Measurements from ENCODE around the gene SCN2B.

The SCN2B gene

GRCh38 chr11:118172356-118172755, 4.1 kb downstream of the SCN2B start:
- no peak for DNase-seq

DNA sequence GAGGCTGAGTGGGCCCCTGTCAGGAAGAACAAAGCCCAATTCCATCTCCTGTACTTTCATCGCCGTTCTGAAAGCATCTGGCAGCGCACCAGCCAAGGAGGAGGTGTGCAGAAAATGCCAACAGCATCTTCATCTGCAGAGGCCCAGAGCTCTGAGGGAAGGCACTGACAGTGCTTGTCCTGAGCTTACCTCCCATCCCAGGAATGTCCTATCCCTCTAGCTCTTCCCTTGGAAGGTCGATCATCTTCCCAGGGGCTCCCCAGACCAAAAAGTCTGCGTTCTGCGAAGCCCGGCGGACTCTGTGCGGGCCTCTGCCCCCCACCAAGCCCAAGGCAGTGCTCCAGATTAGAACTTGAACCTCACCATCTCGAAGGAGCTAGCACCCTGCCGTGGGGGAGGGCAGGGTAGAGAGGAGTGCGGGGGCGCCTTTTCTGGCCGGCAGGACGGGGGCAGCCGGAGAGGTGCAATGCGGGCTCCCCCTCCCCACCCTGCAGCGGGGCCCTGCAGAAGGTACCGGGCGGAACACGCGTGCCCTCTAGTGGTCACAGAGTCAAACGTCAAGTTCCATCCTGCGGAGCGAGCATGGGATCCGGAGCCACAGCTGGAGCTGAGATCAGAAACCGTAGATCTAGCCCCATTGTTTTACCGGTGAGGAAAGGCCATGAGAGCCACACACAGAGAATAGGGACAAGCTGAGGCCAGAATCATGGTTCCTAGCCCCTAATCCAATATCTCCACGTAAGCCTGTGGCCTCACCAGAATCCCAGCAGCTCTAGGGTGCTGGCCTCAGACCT, 5.0 kb downstream of the SCN2B start:
- DNase-seq = no peak

DNA sequence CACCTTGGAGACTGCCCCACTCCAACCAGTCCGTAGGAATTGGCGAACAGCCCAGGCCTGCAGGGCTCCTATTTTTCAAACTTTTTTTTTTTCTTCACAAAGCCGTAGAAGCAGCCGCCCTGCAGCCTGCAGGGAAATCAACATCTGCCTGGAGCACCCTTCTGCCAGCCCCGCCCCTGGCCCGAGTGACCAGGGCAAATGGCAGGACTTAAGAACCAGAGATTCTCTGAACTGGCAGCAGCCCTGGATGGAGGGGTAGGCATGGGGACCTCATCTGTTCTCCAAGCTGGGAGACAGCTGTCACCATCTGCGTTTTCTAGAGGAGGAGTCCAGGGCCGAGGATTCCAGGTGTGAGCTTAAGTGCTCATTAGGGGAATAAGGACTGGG, 5.6 kb downstream of the SCN2B start:
- no peak for DNase-seq

- DNase-seq = no peak
These were observed 6.2 kb downstream of the SCN2B start for GRCh38 chr11:118170231-118170630.

- DNase-seq = no peak
These were observed 6.9 kb downstream of the SCN2B start for GRCh38 chr11:118169300-118170140.

DNA sequence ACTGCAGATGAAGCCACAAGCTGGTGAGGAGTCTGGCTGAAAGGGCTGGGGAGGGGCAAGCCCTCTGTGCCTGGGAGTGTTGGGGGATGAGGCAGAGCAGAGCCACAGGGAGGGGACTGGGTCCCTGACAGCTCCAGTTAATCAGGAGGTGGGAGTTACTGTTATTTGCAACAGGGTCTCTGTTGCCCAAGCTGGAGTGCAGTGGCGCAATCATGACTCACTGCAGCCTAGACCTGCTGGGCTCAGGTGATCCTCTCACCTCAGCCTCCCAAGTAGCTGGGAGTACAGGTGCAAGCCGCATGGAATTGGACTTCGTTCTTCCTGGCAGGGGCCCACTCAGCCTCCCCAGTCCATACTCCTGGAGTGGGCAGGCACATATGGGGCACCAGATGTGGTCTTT, 7.7 kb downstream of the SCN2B start:
- DNase-seq = no peak

DNA sequence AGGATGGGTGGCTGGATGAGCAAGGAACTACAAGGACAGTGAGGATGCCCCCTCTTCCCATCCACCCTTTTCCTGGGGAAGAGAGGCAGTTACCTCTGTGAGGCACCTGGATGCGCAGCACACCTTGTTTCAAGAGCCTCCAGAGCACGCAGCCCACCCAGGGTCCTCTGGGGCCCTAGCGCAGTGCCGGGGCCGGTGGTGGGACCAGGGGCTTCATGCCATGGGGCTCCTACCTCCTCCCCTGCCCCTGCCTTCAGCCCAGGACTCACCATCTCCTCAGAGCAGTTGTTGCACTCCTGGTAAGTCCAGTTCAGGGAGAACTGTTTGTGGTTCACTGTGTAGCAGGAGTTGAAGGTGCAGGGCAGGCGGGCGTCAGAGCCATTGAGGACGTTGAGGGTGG, 8.1 kb downstream of the SCN2B start:
- no peak for DNase-seq

- no peak for DNase-seq
These were observed 8.5 kb downstream of the SCN2B start for GRCh38 chr11:118167906-118168305.

DNA sequence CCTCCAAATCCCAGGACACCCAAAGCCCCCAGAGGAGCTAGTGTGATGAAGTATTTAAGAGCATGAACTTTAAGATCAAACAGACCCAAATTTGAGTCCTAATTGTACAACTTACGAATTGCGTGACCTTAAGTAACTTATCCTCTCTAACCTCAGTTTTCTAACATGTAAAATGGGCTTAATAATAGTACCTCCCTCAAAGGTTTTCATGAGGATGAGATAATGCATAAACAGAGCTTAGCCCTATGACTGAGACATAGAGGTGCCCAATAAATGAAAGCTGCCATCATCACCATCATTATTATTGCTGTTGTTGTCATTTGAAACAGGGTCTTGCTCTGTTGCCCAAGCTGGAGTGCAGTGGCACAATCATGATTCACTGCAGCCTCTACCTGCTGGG, 9.2 kb downstream of the SCN2B start:
- DNase-seq = no peak

DNA sequence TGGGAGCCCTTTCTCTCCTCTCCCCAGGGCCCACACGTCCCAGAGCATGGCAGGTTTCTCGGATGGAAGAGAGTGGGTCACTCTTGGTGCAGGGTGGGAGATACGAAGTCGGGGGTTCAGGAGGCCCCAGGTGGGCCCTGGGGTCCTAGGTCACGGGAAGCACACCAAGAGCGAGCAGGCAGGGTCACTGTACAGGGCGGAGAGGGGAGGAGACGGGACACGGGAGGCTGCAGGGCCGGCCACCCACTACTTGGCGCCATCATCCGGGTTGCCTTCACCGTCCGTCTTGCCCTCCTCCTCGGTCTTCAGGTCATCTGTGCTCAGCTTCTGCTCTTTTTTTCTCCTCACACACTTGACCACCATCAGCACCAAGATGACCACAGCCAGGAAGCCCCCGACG, 9.8 kb downstream of the SCN2B start:
- no peak for DNase-seq

DNA sequence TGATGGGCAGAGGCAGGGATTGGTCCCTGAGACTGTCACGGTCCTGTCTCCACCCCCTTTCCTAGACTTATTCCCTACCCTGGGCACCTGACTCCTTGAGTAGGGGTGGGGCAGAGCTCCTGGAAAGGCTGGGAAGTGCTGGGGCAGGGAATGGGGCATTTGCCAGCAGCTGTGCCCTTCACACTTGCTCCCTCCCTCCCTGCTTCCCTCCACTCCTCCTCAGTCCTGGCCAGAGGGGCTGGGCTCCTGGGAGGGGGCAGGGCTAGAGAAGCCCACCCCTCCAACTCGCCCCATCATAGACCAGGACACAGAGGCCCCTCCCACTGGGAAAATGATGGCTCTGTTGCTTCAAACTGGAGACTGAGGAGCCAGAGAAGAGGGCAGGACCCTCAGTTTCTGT, 11.6 kb downstream of the SCN2B start:
- no peak for DNase-seq

- no peak for DNase-seq
These were observed 12.9 kb downstream of the SCN2B start for GRCh38 chr11:118163494-118163893.

DNA sequence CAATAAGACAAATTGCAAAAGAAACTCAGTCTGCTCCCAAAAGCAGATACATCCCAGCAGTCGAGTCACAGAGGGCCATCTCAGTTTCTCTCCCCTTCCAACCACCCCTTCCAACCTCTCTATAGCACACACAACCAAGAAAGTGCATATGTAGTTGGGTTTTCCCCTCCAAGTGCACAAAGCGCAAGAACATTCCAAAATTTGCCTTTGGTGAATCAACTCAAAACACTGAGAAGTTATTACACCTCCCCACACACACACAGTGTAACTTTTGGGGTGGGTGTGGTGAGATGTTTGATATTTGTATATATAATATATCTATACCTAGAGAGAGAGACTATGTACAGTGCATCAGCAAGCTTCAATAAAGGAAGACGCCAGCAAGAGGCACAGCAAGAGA, 13.6 kb downstream of the SCN2B start:
- DNase-seq = no peak

DNA sequence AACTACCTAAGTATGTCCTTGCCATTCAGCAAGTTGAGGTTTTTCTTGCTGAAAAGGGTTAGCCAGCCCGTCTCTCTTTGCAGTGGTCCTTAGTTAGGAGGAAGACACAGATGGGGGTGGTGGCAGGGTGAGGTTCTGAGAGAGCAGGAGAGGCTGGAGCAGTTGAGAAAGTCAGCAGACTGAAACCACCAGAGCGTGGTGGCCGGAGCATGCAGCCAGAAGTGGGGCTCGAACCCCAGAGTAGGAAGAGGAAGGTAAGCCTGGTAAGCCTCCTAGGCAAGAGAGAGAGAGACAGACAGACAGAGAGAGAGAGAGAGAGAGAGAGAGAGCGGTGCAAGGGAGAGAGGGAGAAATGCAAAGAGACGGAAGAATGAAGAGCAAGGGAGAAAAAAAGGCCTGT, 14.7 kb downstream of the SCN2B start:
- DNase-seq = no peak

DNA sequence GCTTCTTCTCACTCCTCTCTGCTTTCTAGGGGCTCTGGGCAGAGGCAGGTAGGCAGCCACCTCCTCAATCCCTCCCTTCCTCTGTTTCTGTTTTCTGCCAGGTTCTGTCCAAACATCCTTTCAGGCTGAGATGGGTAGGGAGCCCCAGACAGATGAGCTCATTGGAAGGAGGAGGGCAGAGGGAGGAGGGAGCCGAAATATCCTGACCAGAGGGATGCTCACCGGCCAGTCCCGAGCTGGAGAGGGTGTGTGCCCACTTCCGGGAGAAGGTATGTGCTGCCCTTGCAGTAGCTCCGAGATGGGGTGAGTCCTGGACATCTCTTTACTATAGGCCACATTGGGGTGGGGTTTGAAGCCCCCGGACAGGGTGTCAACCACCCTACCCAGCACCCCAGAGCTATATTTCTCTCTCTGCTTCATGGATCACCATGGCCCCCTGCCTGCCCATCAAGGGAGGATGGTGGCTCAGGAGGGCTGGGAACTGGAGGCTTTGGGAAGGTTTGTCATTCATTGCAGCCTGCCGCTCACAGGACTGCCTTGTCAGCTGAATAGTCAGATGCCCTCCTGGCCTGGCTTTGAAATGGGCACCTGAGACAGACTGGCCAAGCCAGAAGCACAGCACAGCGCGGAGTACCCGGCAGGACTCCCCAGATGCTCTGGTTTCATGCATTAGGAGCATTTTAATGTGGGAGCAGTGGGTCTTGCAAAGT, 19.1 kb downstream of the SCN2B start:
- no peak for DNase-seq

DNA sequence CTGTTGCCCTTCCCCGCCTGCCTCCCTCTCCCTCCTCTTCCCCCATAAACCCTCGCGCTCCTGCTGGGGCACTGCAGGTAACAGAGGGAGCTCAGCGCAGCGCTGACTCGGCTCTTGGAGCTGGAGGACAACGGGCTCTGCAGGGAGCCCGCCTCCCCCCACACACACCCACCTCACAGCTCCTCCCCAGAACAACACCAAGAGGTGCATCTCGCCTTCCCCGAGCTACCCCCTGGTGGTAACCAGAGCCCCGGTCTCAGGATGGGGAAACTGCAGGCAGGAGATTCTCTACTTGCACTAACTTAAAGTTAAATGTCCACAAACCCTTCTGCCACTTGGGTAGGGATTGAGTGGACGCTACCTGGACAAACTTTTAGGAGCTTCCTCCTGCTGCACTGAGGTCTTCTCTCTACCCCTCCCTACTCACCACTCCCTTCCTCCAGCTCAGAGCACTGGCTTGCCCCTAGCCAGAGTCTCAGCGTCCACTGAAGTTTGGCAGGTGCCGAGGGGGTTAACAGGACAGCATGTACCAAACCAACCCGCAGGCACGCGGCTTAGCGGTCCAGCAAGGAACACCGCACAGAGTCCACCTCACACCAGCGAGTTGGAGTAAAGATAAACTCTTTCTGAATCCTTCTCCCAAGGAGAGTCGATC, 19.8 kb downstream of the SCN2B start:
- no peak for DNase-seq

DNA sequence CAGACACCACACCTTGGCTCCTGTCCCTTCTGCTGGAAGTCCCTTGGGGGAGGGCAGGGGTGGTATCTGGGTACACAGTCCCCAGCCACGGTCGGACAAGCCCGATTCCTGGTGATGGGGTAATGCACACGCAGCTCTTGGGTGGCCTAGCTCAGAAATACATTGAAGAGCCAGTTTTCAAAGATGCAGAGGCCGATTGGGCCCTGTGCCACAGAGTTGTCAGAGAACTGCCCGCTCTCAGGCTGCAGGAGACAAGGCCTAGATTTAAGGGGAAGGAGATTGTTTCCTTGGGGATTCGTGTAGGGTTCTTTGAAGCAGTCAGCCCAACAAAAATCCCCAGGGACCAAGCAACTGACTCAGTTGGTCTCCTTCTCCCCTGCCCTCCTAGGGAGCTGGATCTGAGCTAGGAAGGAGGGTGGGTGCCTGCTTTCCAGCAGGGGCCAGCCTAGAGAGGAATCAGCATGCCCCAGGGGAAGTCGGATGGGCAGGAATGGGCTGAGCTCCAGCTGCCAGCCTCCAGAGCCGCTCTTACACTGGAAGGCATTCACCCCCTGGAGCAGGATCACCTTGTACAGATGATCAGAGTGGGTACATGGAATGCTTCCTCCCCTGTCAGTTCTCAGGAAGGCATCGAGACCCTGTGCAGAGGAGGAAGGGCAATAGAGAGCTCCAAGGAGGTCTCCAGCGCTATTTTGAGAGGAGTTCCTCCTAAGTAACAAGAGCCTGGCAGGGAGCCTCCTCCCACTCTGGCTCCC, 20.5 kb downstream of the SCN2B start:
- no peak for DNase-seq

- no peak for DNase-seq
These were observed 21.8 kb downstream of the SCN2B start for GRCh38 chr11:118154641-118155040.

DNA sequence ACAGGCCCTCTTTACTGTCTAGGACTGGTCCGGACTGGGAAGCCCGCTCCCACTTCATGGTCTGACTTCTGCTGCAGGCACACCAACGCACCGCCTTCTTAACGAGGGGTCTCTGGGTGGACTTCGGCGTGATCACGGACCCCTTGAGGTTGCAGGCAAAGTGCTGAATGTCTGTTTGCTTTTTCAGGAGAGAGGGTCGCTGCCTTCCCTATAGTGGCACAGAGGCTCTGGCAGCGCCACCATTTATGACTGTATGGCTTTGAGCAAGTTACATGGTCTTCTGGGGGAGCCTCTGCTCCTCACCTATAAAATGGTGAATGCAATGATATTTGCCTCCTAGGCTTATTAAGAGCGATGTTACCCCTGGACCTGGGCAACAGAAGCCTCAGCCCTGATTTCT, 22.5 kb downstream of the SCN2B start:
- DNase-seq = no peak

- no peak for DNase-seq
These were observed 22.9 kb downstream of the SCN2B start for GRCh38 chr11:118153516-118153915.

DNA sequence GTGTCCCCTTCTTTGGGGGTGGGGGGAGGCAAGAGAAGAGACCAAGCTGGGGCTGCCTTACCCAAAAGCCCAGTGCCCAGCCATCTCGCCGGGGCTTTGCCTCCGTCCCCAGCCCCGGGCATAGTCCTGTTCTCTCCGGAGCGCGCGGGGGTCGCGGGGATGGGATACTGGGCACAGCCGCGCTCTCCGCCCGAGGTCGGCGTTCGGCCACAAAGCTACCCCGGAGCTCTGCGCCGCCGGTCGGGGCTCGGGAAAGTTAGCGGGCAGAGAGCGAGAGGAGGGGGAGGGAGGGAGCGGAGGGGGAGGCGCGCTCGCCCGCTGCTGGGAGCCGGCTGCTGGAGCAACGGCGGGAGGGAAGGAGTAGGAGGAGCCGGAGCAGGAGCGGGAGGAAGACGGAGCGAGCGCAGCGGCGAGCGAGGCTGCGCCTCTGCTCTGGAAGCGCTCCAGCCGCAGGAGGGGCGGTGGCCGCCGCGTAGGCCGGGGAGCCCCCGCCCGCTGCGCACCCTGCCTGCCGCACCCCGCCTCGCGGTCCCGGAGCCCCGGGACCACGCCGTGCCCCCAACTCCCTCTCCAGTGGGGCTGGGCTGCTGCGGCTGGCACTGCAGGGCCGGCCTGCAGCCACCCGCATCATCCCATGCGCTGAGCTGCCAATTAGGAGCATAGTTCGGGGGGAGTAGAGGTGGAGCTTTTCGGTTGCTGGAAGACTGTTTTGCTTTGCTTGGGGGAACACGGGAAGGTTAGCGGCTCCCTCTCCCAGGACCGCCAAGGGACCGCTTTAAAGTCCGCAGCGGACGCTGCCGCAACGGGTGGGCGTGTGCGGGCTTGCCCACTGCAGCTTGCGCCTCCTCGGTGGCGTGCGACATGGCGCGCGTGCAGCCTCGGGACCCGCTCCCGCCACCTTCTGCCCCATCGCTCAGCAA, 23.6 kb downstream of the SCN2B start, which contains the start of gene SCN4B:
Gene SCN4B (minus strand): TSS at position 272 of the 920 bp plus-strand sequence. CDS start 150 bp downstream, at position 122.
- no peak for DNase-seq

Measured in DMS 273 treated with DMSO at 0.1 percent for 48 hours (cell line).